OCI-LY3 (cell line): ENCODE data around the gene HCN2.

Experiments used
- H2AFZ ChIP-seq: fragments of 200-600, 300-600 bp; shearing (Covaris generic); 2 replicates; pipeline ENCODE4 v1.6.0; 2014; ENCODE audit warnings: antibody characterized with exemption, low read depth, low read length
- H3K27ac ChIP-seq: fragments of 200-600, 300-600 bp; sonication (generic); 2 replicates; pipeline ENCODE4 v1.5.1; 2014; ENCODE audit warnings: mild to moderate bottlenecking, low read length, moderate library complexity, mixed read lengths
- H3K27me3 ChIP-seq: fragments of 200-600, 300-600 bp; sonication (generic); 2 replicates; pipeline ENCODE4 v1.6.1; 2014; ENCODE audit warnings: low read depth, low read length, mixed read lengths
- H3K36me3 ChIP-seq: fragments of 200-600, 300-600 bp; sonication (generic); replicated peaks from 2 replicates; pipeline ENCODE3; 2014; ENCODE audit warnings: low read depth, low read length, mixed read lengths
- H3K4me1 ChIP-seq: fragments of 300-600, 200-600 bp; sonication (generic); 2 replicates; pipeline ENCODE4 v1.6.1; 2014; ENCODE audit warnings: low read length, mixed read lengths
- H3K4me2 ChIP-seq: fragments of 200-600, 300-600 bp; sonication (generic); 2 replicates; pipeline ENCODE4 v1.6.1; 2014; ENCODE audit warnings: low read length, mixed read lengths
- H3K4me3 ChIP-seq: fragments of 300-600, 200-600 bp; sonication (generic); 2 replicates; pipeline ENCODE4 v1.5.1; 2014; ENCODE audit warnings: antibody characterized with exemption, mild to moderate bottlenecking, low read length, moderate library complexity
- H3K79me2 ChIP-seq: fragments of 300-600, 200-600 bp; shearing (Covaris generic); 2 replicates; pipeline ENCODE4 v1.6.1; 2014; ENCODE audit warnings: mild to moderate bottlenecking, low read length, mixed read lengths
- H3K9ac ChIP-seq: fragments of 300-600, 200-600 bp; shearing (Covaris generic); 2 replicates; pipeline ENCODE4 v1.6.0; 2014; ENCODE audit warnings: mild to moderate bottlenecking, low read length, moderate library complexity
- H3K9me3 ChIP-seq: fragments of 200-600, 300-600 bp; shearing (Covaris generic); 2 replicates; pipeline ENCODE4 v1.6.1; 2014; ENCODE audit warnings: low read length, mixed read lengths; ENCODE audit not compliant: insufficient read depth
- H4K20me1 ChIP-seq: fragments of 200-600, 300-600 bp; sonication (generic); 2 replicates; pipeline ENCODE4 v1.6.1; 2016; ENCODE audit warnings: low read length, mixed read lengths; ENCODE audit not compliant: insufficient read depth
- CTCF ChIP-seq: fragments of 200-600, 300-600 bp; sonication (generic); IDR thresholded peaks from 2 replicates; pipeline ENCODE4 v1.5.1; 2014; ENCODE audit warnings: antibody characterized with exemption, low read length, low read depth
- EZH2phosphoT487 ChIP-seq: fragments of 200-600 bp; shearing (Covaris generic); IDR thresholded peaks from 2 replicates; pipeline ENCODE4 v1.6.1; 2018; ENCODE audit warnings: antibody characterized with exemption, mixed run types, low read depth

Gene HCN2

GRCh38 chr19:613732-614567 lies 24.3 kb downstream of the HCN2 start:
- no peaks in the 10 kb centered on the region for H4K20me1 ChIP-seq
- H2AFZ ChIP-seq: no peak overlapping the region
- H3K9me3 ChIP-seq: no peaks in the 10 kb centered on the region
- no peak overlapping the region for H3K4me2 ChIP-seq
- H3K27me3 ChIP-seq: no peaks in the 10 kb centered on the region
- no peaks in the 10 kb centered on the region for H3K79me2 ChIP-seq
- no peak overlapping the region for H3K27ac ChIP-seq
- H3K4me3 ChIP-seq: no peak overlapping the region
- no peak overlapping the region for H3K9ac ChIP-seq
- TF ChIP-seq EZH2phosphoT487: no peak
- no peak for TF ChIP-seq CTCF
- H3K4me1 ChIP-seq: peaks cover 10% of the 10 kb centered on the region; the same call in 1 of the 2 replicates
- peaks cover 34% of the 10 kb centered on the region for H3K36me3 ChIP-seq

DNA sequence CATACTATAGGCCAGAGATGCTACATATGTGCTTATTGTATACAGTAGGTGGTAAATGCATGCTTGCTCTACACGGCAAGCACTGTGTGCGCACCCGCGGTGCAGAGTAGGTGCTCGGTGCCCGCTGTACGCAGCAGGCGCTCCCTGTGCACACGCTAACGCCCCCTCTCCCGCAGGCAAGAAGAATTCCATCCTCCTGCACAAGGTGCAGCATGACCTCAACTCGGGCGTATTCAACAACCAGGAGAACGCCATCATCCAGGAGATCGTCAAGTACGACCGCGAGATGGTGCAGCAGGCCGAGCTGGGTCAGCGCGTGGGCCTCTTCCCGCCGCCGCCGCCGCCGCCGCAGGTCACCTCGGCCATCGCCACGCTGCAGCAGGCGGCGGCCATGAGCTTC lies 25.9 kb downstream of the HCN2 start:
- H3K79me2 ChIP-seq: no peaks in the 10 kb centered on the region
- no peaks in the 10 kb centered on the region for H3K27me3 ChIP-seq
- TF ChIP-seq EZH2phosphoT487: no peak
- no peak for TF ChIP-seq CTCF
- no peak overlapping the region for H3K4me2 ChIP-seq
- H2AFZ ChIP-seq: no peak overlapping the region
- no peak overlapping the region for H3K4me3 ChIP-seq
- no peak overlapping the region for H3K27ac ChIP-seq
- H3K9ac ChIP-seq: no peak overlapping the region
- no peaks in the 10 kb centered on the region for H3K4me1 ChIP-seq
- peaks cover 41% of the 10 kb centered on the region for H3K36me3 ChIP-seq
- no peaks in the 10 kb centered on the region for H4K20me1 ChIP-seq
- H3K9me3 ChIP-seq: no peaks in the 10 kb centered on the region

GRCh38 chr19:616062-616700 lies 26.5 kb downstream of the HCN2 start:
- Histone ChIP-seq H3K27ac (no peak overlapping the region), H3K4me3 (no peak overlapping the region), H3K9ac (no peak overlapping the region), H3K4me2 (no peak overlapping the region), H4K20me1 (no peaks in the 10 kb centered on the region), H3K4me1 (no peaks in the 10 kb centered on the region), H3K9me3 (no peaks in the 10 kb centered on the region), H3K27me3 (no peaks in the 10 kb centered on the region), H3K36me3 (peaks cover 38% of the 10 kb centered on the region), H2AFZ (no peak overlapping the region), H3K79me2 (no peaks in the 10 kb centered on the region)
- TF ChIP-seq CTCF (no peak), EZH2phosphoT487 (no peak)

DNA sequence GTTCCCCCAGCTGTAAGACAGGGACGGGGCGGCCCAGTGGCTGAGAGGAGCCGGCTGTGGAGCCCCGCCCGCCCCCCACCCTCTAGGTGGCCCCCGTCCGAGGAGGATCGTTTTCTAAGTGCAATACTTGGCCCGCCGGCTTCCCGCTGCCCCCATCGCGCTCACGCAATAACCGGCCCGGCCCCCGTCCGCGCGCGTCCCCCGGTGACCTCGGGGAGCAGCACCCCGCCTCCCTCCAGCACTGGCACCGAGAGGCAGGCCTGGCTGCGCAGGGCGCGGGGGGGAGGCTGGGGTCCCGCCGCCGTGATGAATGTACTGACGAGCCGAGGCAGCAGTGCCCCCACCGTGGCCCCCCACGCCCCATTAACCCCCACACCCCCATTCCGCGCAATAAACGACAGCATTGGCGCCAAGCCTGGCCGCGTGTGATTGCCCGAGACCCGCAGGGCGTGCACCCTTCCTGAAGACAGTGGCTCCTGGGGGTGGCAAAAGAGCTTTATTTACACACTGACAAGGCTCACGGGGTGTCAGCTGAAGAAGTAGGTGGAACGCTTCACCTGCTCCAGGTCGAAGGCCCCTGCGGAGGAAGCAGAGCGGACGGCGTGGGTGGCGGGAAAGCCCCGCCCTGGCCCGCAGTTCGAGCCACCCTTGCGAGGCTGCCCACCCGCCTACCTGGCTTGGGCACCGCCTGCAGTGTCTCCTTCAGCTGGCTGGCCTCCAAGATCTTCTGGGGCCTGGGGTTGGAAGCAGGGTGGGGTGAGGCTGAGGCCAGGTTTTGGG lies 27.3 kb downstream of the HCN2 start:
- Histone ChIP-seq H3K4me2 (no peak overlapping the region), H3K27ac (no peak overlapping the region), H3K36me3 (peaks cover 41% of the 10 kb centered on the region), H3K4me3 (no peak overlapping the region), H3K9ac (no peak overlapping the region), H3K9me3 (no peaks in the 10 kb centered on the region), H4K20me1 (no peaks in the 10 kb centered on the region), H3K79me2 (no peaks in the 10 kb centered on the region), H2AFZ (no peak overlapping the region), H3K27me3 (no peaks in the 10 kb centered on the region), H3K4me1 (no peaks in the 10 kb centered on the region)
- no peak for TF ChIP-seq CTCF
- no peak for TF ChIP-seq EZH2phosphoT487
